ENCODE results near the gene KCNK4. TPM values are rescaled to one million over a fixed set of nuclear protein-coding genes. Genes with fewer than 3 reads are reported as not detected.

KCNK4 gene
- polyA plus RNA-seq, 1 donor from 2014 or later = 1.0 TPM

DNA sequence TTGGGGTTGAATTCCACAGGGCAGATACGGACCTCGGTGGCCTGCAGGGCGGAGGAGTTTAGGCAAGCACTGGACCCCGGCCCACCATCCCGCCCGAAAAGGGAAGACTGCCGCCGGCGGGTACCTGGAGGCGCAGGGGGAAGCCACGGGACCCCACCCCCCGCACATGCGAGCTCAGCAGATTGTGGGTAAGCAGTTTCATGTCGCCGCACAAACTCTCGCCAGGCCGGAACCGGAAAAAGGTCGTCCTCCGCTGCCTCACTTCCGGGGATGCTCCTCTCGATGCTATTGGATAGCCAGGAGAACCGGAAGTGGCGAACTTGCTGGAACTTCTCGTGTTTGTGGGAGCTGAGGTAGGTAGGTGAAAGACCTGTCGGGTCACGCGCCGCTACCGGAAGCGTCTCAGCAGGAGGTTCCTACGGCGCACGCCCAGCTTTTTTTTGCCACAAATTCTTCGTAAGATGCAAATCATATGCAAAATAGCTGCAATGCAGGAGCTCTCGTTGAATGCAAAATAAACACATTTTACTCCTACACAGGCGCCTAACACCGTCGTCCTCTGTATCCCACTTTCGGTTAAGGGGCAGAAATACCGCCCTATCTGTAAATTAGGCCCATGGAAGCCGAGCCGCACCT, 26.3 kb downstream of the KCNK4 start, which contains the start of gene TRMT112:
Gene TRMT112 (minus strand): TSS at position 235 of the 636 bp plus-strand sequence. CDS start 33 bp downstream, at position 202.
- Histone ChIP-seq H3K79me2 (replicated peaks; ENCODE audit: insufficient read depth, low read length) (peaks cover 13% of the 10 kb centered on the region), H3K4me2 (ENCODE audit: low read length) (peak within 1 kb of the TSS; percentile 79), H3K27ac (ENCODE audit: low read length) (peak within 1 kb of the TSS; percentile 98), H3K36me3 (ENCODE audit: insufficient read depth, low read length) (no peaks in the 10 kb centered on the region), H3K4me3 (ENCODE audit: low read length) (peak within 1 kb of the TSS; percentile 99), H4K20me1 (ENCODE audit: insufficient read depth) (no peaks in the 10 kb centered on the region), H2AFZ (ENCODE audit: low read depth, low read length) (peak within 1 kb of the TSS; percentile 65), H3K9me2 (ENCODE audit: insufficient read depth, low read length) (no peaks in the 10 kb centered on the region), H3K27me3 (ENCODE audit: insufficient read depth, low read depth, low read length) (no peaks in the 10 kb centered on the region), H3K9ac (ENCODE audit: low read length) (peak within 1 kb of the TSS; percentile 99), H3F3A (ENCODE audit: insufficient read depth, low read length, poor library complexity, severe bottlenecking) (no peaks in the 10 kb centered on the region), H3K9me3 (ENCODE audit: low read length) (no peaks in the 10 kb centered on the region)
- TF ChIP-seq EZH2 (IDR thresholded peaks at IDR 0.05; ENCODE audit: borderline replicate concordance, insufficient read depth, low read length, poor library complexity, severe bottlenecking) (no peak), EP300 (conservative IDR thresholded peaks at IDR 0.05; ENCODE audit: poor library complexity, severe bottlenecking) (peak; percentile 61), CTCF (IDR thresholded peaks at IDR 0.05; ENCODE audit: poor library complexity, severe bottlenecking) (no peak), REST (IDR thresholded peaks at IDR 0.05; ENCODE audit: borderline replicate concordance) (no peak), MXI1 (conservative IDR thresholded peaks at IDR 0.05; ENCODE audit: poor library complexity, severe bottlenecking) (peak; percentile 87), RAD21 (conservative IDR thresholded peaks at IDR 0.05) (no peak), SMC3 (conservative IDR thresholded peaks at IDR 0.05; ENCODE audit: poor library complexity) (no peak), POLR2AphosphoS5 (IDR thresholded peaks at IDR 0.05) (peak; percentile 82), TAF1 (IDR thresholded peaks at IDR 0.05; ENCODE audit: low read depth) (no peak)

DNA sequence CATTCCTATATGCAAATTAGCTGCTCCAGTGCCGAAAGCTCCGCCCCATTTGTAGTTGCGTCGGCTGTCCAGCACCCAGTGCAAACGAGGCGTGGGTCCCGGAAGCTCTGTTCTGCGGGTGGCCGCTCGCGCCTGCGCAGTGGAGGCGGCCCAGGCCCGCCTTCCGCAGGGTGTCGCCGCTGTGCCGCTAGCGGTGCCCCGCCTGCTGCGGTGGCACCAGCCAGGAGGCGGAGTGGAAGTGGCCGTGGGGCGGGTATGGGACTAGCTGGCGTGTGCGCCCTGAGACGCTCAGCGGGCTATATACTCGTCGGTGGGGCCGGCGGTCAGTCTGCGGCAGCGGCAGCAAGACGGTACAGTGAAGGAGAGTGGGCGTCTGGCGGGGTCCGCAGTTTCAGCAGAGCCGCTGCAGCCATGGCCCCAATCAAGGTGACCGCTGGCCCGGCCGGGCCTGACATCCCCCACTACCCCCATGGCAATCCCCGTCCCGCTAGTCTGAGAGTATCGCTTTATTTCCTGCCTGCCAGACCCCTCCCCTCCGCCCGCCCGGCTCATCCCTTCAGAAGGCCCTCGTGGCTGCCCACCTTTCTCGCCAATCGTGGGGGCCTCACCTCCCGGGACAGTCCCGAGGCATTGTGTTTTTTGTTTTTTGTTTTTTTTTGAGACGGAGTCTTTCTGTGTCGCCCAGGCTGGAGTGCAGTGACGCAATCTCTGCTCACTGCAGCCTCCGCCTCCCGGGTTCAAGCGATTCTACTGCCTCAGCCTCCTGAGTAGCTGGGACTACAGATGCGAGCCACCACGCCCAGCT, 27.1 kb downstream of the KCNK4 start, which contains the start of gene PRDX5:
Gene PRDX5 (plus strand): TSS at position 161 of the 805 bp plus-strand sequence. CDS start 95 bp downstream, at position 256.
- Histone ChIP-seq H3K4me3 (ENCODE audit: low read length) (peak within 1 kb of the TSS; percentile 99), H3K9ac (ENCODE audit: low read length) (peak within 1 kb of the TSS; percentile 99), H3K27me3 (ENCODE audit: insufficient read depth, low read depth, low read length) (no peaks in the 10 kb centered on the region), H3F3A (ENCODE audit: insufficient read depth, low read length, poor library complexity, severe bottlenecking) (no peaks in the 10 kb centered on the region), H3K27ac (ENCODE audit: low read length) (peak within 1 kb of the TSS; percentile 98), H3K4me2 (ENCODE audit: low read length) (peak within 1 kb of the TSS; percentile 79), H3K9me3 (ENCODE audit: low read length) (no peaks in the 10 kb centered on the region), H3K79me2 (replicated peaks; ENCODE audit: insufficient read depth, low read length) (peaks cover 13% of the 10 kb centered on the region), H4K20me1 (ENCODE audit: insufficient read depth) (no peaks in the 10 kb centered on the region), H2AFZ (ENCODE audit: low read depth, low read length) (peak within 1 kb of the TSS; percentile 65), H3K36me3 (ENCODE audit: insufficient read depth, low read length) (no peaks in the 10 kb centered on the region), H3K9me2 (ENCODE audit: insufficient read depth, low read length) (no peaks in the 10 kb centered on the region)
- TF ChIP-seq SMC3 (conservative IDR thresholded peaks at IDR 0.05; ENCODE audit: poor library complexity) = peak; percentile 75
- TF ChIP-seq RAD21 (conservative IDR thresholded peaks at IDR 0.05) = peak; percentile 82
- TF ChIP-seq EP300 (conservative IDR thresholded peaks at IDR 0.05; ENCODE audit: poor library complexity, severe bottlenecking) = no peak
- no peak for TF ChIP-seq EZH2 (IDR thresholded peaks at IDR 0.05; ENCODE audit: borderline replicate concordance, insufficient read depth, low read length, poor library complexity, severe bottlenecking)
- TF ChIP-seq TAF1 (IDR thresholded peaks at IDR 0.05; ENCODE audit: low read depth) = peak; percentile 50
- peak; percentile 82 for TF ChIP-seq CTCF (IDR thresholded peaks at IDR 0.05; ENCODE audit: poor library complexity, severe bottlenecking)
- peak; percentile 47 for TF ChIP-seq REST (IDR thresholded peaks at IDR 0.05; ENCODE audit: borderline replicate concordance)
- peak; percentile 39 for TF ChIP-seq MXI1 (conservative IDR thresholded peaks at IDR 0.05; ENCODE audit: poor library complexity, severe bottlenecking)
- peak; percentile 95 for TF ChIP-seq POLR2AphosphoS5 (IDR thresholded peaks at IDR 0.05)

All from neural cell (in vitro differentiated cells).